ENCODE results near the gene TTC17.

TTC17 gene

DNA sequence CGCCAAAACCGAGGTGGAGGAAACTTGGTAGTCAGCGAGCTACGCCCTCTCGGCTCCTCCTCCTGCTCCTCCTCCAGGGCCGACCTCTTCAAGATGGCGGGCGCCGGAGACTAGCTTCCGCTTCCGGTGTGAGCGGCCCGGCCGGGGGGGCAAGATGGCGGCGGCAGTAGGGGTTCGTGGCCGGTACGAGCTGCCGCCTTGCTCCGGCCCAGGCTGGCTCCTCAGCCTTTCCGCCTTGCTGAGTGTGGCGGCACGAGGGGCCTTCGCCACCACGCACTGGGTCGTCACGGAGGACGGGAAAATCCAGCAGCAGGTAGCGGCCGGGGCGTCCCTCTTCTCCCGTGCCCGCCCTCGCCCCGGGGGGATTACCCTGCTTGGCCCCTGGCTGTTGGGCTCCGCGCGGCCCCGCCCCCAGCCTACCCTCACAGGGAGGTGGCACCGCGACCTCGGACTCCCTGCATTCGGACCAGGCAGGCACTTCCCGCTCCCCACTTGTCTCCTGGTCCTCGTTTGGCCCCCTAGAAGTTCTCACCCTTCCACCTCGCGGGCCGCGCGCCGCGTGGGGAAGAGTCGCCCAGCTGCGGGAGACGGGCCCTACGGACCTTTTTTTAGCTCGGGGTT is at the start of gene TTC17 (continued):
- TF ChIP-seq, protein P1, sequence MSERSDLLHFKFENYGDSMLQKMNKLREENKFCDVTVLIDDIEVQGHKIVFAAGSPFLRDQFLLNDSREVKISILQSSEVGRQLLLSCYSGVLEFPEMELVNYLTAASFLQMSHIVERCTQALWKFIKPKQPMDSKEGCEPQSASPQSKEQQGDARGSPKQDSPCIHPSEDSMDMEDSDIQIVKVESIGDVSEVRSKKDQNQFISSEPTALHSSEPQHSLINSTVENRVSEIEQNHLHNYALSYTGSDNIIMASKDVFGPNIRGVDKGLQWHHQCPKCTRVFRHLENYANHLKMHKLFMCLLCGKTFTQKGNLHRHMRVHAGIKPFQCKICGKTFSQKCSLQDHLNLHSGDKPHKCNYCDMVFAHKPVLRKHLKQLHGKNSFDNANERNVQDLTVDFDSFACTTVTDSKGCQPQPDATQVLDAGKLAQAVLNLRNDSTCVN (tag by site-specific recombination; optimal IDR thresholded peaks at IDR 0.05) = peak; percentile 75
- no peak for TF ChIP-seq SCRT1 (tag by site-specific recombination; IDR thresholded peaks at IDR 0.05; ENCODE audit: borderline replicate concordance)
- TF ChIP-seq, protein P2, sequence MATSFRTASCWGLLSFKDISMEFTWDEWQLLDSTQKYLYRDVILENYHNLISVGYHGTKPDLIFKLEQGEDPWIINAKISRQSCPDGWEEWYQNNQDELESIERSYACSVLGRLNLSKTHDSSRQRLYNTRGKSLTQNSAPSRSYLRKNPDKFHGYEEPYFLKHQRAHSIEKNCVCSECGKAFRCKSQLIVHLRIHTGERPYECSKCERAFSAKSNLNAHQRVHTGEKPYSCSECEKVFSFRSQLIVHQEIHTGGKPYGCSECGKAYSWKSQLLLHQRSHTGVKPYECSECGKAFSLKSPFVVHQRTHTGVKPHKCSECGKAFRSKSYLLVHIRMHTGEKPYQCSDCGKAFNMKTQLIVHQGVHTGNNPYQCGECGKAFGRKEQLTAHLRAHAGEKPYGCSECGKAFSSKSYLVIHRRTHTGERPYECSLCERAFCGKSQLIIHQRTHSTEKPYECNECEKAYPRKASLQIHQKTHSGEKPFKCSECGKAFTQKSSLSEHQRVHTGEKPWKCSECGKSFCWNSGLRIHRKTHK (tag by site-specific recombination; IDR thresholded peaks at IDR 0.05) = no peak
- TF ChIP-seq REPIN1 (tag by site-specific recombination; IDR thresholded peaks at IDR 0.05; ENCODE audit: low read depth) = no peak
- TF ChIP-seq ZNF391 (tag by site-specific recombination; IDR thresholded peaks at IDR 0.05; ENCODE audit: borderline replicate concordance, low read depth) = no peak
- TF ChIP-seq, protein P3, sequence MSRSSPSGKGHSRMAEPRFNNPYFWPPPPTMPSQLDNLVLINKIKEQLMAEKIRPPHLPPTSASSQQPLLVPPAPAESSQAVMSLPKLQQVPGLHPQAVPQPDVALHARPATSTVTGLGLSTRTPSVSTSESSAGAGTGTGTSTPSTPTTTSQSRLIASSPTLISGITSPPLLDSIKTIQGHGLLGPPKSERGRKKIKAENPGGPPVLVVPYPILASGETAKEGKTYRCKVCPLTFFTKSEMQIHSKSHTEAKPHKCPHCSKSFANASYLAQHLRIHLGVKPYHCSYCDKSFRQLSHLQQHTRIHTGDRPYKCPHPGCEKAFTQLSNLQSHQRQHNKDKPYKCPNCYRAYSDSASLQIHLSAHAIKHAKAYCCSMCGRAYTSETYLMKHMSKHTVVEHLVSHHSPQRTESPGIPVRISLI (tag by site-specific recombination; IDR thresholded peaks at IDR 0.05) = no peak
- TF ChIP-seq ZNF626 (tag by site-specific recombination; IDR thresholded peaks at IDR 0.05) = no peak
- TF ChIP-seq ZNF248 (tag by site-specific recombination; IDR thresholded peaks at IDR 0.05) = no peak
- TF ChIP-seq ZNF76 (tag by site-specific recombination; IDR thresholded peaks at IDR 0.05; ENCODE audit: borderline replicate concordance, low read depth) = peak; percentile 66; the same call in 1 of the 2 replicates
- TF ChIP-seq OSR2 (tag by site-specific recombination; IDR thresholded peaks at IDR 0.05) = no peak
- TF ChIP-seq, protein P4, sequence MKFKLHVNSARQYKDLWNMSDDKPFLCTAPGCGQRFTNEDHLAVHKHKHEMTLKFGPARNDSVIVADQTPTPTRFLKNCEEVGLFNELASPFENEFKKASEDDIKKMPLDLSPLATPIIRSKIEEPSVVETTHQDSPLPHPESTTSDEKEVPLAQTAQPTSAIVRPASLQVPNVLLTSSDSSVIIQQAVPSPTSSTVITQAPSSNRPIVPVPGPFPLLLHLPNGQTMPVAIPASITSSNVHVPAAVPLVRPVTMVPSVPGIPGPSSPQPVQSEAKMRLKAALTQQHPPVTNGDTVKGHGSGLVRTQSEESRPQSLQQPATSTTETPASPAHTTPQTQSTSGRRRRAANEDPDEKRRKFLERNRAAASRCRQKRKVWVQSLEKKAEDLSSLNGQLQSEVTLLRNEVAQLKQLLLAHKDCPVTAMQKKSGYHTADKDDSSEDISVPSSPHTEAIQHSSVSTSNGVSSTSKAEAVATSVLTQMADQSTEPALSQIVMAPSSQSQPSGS (tag by site-specific recombination; IDR thresholded peaks at IDR 0.05; ENCODE audit: low read depth) = no peak
- no peak for TF ChIP-seq ZNF701 (tag by site-specific recombination; IDR thresholded peaks at IDR 0.05)
- TF ChIP-seq IKZF3 (tag by site-specific recombination; IDR thresholded peaks at IDR 0.05) = no peak
- TF ChIP-seq ZNF560 (tag by site-specific recombination; IDR thresholded peaks at IDR 0.05; ENCODE audit: borderline replicate concordance) = no peak
- TF ChIP-seq TRIM28 (IDR thresholded peaks at IDR 0.05; ENCODE audit: borderline replicate concordance, low read length) = no peak; the same call in 1 of the 2 replicates
- peak; percentile 74 for TF ChIP-seq SP7 (tag by site-specific recombination; IDR thresholded peaks at IDR 0.05)
- no peak for TF ChIP-seq ZNF433 (tag by site-specific recombination; IDR thresholded peaks at IDR 0.05; ENCODE audit: low read depth)
- no peak; the same call in 1 of the 2 replicates for TF ChIP-seq KLF8 (tag by site-specific recombination; IDR thresholded peaks at IDR 0.05)
- no peak for TF ChIP-seq GLI2 (tag by site-specific recombination; IDR thresholded peaks at IDR 0.05; ENCODE audit: borderline replicate concordance, low read depth)
- peak; percentile 96 for TF ChIP-seq GLIS1 (tag by site-specific recombination; IDR thresholded peaks at IDR 0.05)
- TF ChIP-seq PRDM1 (tag by site-specific recombination; IDR thresholded peaks at IDR 0.05) = no peak
- no peak for TF ChIP-seq HOXA7 (CRISPR knock-in tag; IDR thresholded peaks at IDR 0.05; ENCODE audit: borderline replicate concordance)
- TF ChIP-seq, protein P5, sequence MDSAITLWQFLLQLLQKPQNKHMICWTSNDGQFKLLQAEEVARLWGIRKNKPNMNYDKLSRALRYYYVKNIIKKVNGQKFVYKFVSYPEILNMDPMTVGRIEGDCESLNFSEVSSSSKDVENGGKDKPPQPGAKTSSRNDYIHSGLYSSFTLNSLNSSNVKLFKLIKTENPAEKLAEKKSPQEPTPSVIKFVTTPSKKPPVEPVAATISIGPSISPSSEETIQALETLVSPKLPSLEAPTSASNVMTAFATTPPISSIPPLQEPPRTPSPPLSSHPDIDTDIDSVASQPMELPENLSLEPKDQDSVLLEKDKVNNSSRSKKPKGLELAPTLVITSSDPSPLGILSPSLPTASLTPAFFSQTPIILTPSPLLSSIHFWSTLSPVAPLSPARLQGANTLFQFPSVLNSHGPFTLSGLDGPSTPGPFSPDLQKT (IDR thresholded peaks at IDR 0.05; ENCODE audit: borderline replicate concordance, low read depth, low read length) = no peak
- TF ChIP-seq OVOL3 (tag by site-specific recombination; IDR thresholded peaks at IDR 0.05) = no peak
- TF ChIP-seq, protein P6, sequence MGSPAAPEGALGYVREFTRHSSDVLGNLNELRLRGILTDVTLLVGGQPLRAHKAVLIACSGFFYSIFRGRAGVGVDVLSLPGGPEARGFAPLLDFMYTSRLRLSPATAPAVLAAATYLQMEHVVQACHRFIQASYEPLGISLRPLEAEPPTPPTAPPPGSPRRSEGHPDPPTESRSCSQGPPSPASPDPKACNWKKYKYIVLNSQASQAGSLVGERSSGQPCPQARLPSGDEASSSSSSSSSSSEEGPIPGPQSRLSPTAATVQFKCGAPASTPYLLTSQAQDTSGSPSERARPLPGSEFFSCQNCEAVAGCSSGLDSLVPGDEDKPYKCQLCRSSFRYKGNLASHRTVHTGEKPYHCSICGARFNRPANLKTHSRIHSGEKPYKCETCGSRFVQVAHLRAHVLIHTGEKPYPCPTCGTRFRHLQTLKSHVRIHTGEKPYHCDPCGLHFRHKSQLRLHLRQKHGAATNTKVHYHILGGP (tag by site-specific recombination; IDR thresholded peaks at IDR 0.05) = no peak
- TF ChIP-seq ZNF23 (tag by site-specific recombination; IDR thresholded peaks at IDR 0.05; ENCODE audit: borderline replicate concordance) = no peak
- no peak for TF ChIP-seq ZNF146 (tag by site-specific recombination; IDR thresholded peaks at IDR 0.05)
- TF ChIP-seq KLF1 (tag by site-specific recombination; IDR thresholded peaks at IDR 0.05) = peak; percentile 91
